GM13977 (cell line): ENCODE data around the gene LRGUK.

ENCODE experiments used
- DNase-seq: peaks from one replicate; pipeline ENCODE4 v3.0.0; 2012; ENCODE audit warnings: low spot score
- in situ Hi-C: fragments of 300-500 bp; cut with MboI; formaldehyde crosslinking; loops from one replicate; pipeline ENCODE4 v1.12.0; 2022; ENCODE audit warnings: low sequenced_read_pairs, low pct_unique_long_range_greater_than_20kb, mixed read lengths, inconsistent platforms; ENCODE audit not compliant: unreplicated experiment
- TF ChIP-seq, protein P1 (sequence below): IDR thresholded peaks from 2 replicates; pipeline ENCODE4 v1.5.1; 2012; ENCODE audit warnings: mild to moderate bottlenecking, control low read depth; ENCODE audit not compliant: insufficient read depth; ENCODE audit errors: extremely low read depth, missing control alignments

LRGUK gene

DNA sequence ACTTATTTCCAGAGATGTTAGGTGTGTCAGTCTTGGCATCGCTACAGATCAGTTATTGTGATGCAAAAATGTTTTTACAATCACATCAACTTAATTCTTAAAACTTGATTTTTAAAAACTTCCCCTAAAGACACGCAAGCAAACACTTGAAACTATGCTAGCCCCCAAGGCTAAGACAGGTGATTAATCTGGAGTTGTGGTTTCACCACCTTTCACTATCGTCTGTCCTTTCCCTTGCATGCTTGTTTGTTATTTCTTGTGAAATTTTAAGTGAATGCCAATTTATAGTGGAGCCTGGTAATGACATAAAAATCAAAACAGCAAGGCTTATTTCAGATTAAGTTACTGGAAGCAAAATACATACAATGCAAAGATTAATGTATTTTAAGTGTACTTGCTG is 119.2 kb downstream of the LRGUK start:
- DNase-seq, result no peak
- TF ChIP-seq, protein P1, sequence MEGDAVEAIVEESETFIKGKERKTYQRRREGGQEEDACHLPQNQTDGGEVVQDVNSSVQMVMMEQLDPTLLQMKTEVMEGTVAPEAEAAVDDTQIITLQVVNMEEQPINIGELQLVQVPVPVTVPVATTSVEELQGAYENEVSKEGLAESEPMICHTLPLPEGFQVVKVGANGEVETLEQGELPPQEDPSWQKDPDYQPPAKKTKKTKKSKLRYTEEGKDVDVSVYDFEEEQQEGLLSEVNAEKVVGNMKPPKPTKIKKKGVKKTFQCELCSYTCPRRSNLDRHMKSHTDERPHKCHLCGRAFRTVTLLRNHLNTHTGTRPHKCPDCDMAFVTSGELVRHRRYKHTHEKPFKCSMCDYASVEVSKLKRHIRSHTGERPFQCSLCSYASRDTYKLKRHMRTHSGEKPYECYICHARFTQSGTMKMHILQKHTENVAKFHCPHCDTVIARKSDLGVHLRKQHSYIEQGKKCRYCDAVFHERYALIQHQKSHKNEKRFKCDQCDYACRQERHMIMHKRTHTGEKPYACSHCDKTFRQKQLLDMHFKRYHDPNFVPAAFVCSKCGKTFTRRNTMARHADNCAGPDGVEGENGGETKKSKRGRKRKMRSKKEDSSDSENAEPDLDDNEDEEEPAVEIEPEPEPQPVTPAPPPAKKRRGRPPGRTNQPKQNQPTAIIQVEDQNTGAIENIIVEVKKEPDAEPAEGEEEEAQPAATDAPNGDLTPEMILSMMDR, result no peak
- in situ Hi-C loops, result no loop called here

- in situ Hi-C loops, result no loop called here
These were observed 119.6 kb downstream of the LRGUK start for GRCh38 chr7:134246761-134247160.

DNA sequence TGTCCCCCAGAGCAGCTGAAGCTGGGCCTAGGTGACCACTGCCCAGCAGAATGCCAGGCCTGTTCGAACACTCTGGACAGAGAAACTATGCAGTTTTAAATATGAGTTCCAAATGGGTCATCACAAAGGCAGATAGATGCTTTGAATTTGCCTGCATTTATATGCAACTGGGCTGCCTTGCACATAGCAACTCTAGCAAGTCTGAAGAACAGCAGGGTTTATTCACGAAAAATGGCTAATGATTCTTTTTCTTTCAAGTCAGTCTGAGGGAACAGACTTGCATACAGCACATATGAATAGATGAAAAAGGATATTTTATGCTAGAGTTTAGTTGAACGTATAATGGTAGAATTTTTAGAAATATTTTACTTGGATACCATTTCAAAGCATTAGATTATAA is 121.1 kb downstream of the LRGUK start:
- no peak for DNase-seq
- TF ChIP-seq, protein P1, result no peak
- in situ Hi-C loops, result no loop called here

More at GRCh38 chr7:134246761-134247160, 119.6 kb downstream of the LRGUK start:
- DNase-seq, result no peak
- TF ChIP-seq, protein P1, result no peak

DNA sequence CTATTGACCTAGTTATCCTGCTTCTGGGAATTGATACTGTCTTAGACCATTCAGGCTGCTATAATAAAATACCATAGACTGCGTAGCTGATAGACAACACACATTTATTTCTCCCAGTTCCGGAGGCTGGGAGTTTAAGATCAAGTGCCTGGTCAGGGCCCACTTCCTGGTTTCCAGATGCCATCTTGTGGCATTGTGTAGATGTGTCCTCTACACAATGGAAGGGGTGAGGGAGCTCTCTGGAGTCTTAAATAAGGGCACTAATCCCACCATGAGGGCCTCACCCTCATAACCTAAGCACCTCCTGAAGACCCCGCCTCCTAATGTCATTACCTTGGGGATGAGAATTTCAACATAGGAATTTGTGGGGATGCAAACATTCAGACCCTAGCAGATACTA is 127.2 kb downstream of the LRGUK start:
- TF ChIP-seq, protein P1, result no peak
- in situ Hi-C loops, result no loop called here
- no peak for DNase-seq

GRCh38 chr7:134255814-134256213 is 128.7 kb downstream of the LRGUK start:
- in situ Hi-C loops, result no loop called here
- DNase-seq, result no peak

GRCh38 chr7:134262322-134262721 is 135.2 kb downstream of the LRGUK start:
- in situ Hi-C loops, result no loop called here
- TF ChIP-seq, protein P1, result no peak
- DNase-seq, result no peak

More at GRCh38 chr7:134255814-134256213, 128.7 kb downstream of the LRGUK start:
- TF ChIP-seq, protein P1, result no peak

GRCh38 chr7:134276951-134277350 is 149.8 kb downstream of the LRGUK start:
- TF ChIP-seq, protein P1, result no peak
- in situ Hi-C loops, result no loop called here
- no peak for DNase-seq
